HCT116 (cell line): Measurements from ENCODE around the gene RAB34.

ENCODE experiments used
- CEBPB ChIP-seq: IDR thresholded peaks from 2 replicates; pipeline ENCODE4 v1.6.1; 2012; ENCODE audit warnings: low read depth
- CTCF ChIP-seq, 3 experiments: fragments of 200-600 bp in 1 of 3; sonication (generic) in 1 of 3; IDR thresholded peaks in 2 of 3; conservative IDR thresholded peaks in 1 of 3; 2 replicates each; pipeline ENCODE4 v1.5.1; 2012 to 2017; ENCODE audit warnings: low read depth in 2 of 3, low read length in 2 of 3, antibody characterized with exemption in 1 of 3, borderline replicate concordance in 1 of 3, control low read depth in 1 of 3, mild to moderate bottlenecking in 1 of 3, mixed read lengths in 1 of 3, mixed run types in 1 of 3, moderate library complexity in 1 of 3; ENCODE audit not compliant: insufficient read depth in 1 of 3
- EGR1 ChIP-seq: IDR thresholded peaks from 2 replicates; pipeline ENCODE4 v1.6.1; 2012; ENCODE audit warnings: low read depth
- EZH2phosphoT487 ChIP-seq: fragments of 200-600 bp; IDR thresholded peaks from 2 replicates; pipeline ENCODE4 v1.6.1; 2018; ENCODE audit warnings: antibody characterized with exemption, borderline replicate concordance
- FOSL1 ChIP-seq: IDR thresholded peaks from 2 replicates; pipeline ENCODE4 v1.6.1; 2012; ENCODE audit warnings: low read depth
- JUND ChIP-seq: IDR thresholded peaks from 2 replicates; pipeline ENCODE4 v1.6.1; 2012
- POLR2A ChIP-seq: IDR thresholded peaks from 2 replicates; pipeline ENCODE4 v1.7.0; 2011; ENCODE audit warnings: borderline replicate concordance; ENCODE audit not compliant: insufficient read depth, insufficient read length; ENCODE audit errors: extremely low read depth
- POLR2AphosphoS5 ChIP-seq: IDR thresholded peaks from 2 replicates; pipeline ENCODE4 v1.6.1; 2011; ENCODE audit warnings: mild to moderate bottlenecking, low read depth, low read length, moderate library complexity
- RAD21 ChIP-seq: IDR thresholded peaks from 2 replicates; pipeline ENCODE4 v1.6.1; 2012; ENCODE audit warnings: low read depth, mild to moderate bottlenecking
- SP1 ChIP-seq: IDR thresholded peaks from 2 replicates; pipeline ENCODE4 v1.6.1; 2012; ENCODE audit warnings: low read depth
- TCF7L2 ChIP-seq: IDR thresholded peaks from 2 replicates; pipeline ENCODE4 v1.7.0; 2011; ENCODE audit warnings: borderline replicate concordance, inconsistent platforms; ENCODE audit not compliant: insufficient read depth, insufficient read length; ENCODE audit errors: extremely low read depth
- YY1 ChIP-seq: IDR thresholded peaks from 2 replicates; pipeline ENCODE4 v1.6.1; 2011; ENCODE audit warnings: low read length, low read depth, moderate library complexity, mild to moderate bottlenecking; ENCODE audit not compliant: insufficient replicate concordance; ENCODE audit errors: extremely low read depth
- ZBTB33 ChIP-seq: IDR thresholded peaks from 2 replicates; pipeline ENCODE4 v1.6.1; 2011; ENCODE audit warnings: mild to moderate bottlenecking, low read length, moderate library complexity; ENCODE audit not compliant: insufficient replicate concordance; ENCODE audit errors: extremely low read depth
- TF ChIP-seq, protein P1 (sequence below): IDR thresholded peaks from 2 replicates; pipeline ENCODE4 v1.6.1; 2012

DNA sequence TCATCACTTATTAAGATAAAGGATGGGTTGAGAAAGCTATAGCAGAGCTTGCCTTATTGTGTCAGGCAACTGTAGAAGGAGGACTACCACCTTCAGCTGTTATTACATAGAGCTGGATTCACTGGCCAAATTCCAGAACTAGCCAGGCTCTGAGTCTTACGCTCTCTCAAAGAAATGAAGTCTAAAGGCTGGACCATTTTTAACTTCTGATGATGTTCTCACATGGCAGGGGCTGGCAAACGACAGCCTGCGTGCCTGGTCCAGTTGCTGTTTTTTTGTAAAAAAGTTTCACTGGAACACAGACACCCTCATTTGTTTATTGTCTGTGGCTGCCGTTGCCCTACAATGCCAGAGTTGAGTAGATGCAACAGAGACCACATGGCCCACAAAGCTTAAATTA lies 47.4 kb upstream of the RAB34 start:
- TF ChIP-seq CTCF (IDR thresholded peaks at IDR 0.05 in 2 of 3, conservative IDR thresholded peaks at IDR 0.05 in 1 of 3; ENCODE audit: borderline replicate concordance in 1 of 3, insufficient read depth in 1 of 3, low read depth in 2 of 3, low read length in 2 of 3) = no peak
- no peak for TF ChIP-seq RAD21
- TF ChIP-seq YY1 = no peak
- TF ChIP-seq, protein P1, sequence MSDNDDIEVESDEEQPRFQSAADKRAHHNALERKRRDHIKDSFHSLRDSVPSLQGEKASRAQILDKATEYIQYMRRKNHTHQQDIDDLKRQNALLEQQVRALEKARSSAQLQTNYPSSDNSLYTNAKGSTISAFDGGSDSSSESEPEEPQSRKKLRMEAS = no peak
- no peak for TF ChIP-seq POLR2A
- TF ChIP-seq ZBTB33 = no peak
- TF ChIP-seq SP1 = no peak
- TF ChIP-seq EZH2phosphoT487 = no peak
- TF ChIP-seq EGR1 = no peak
- no peak for TF ChIP-seq POLR2AphosphoS5
- no peak for TF ChIP-seq CEBPB
- TF ChIP-seq TCF7L2 = no peak
- no peak for TF ChIP-seq FOSL1
- TF ChIP-seq JUND = no peak
